Stimulated activated naive CD4-positive, alpha-beta T cell (primary cell): ENCODE results near the gene ARHGEF16.

ENCODE experiments used
- DNase-seq, 6 experiments: peaks; one replicate each; lab custom pipeline; 2025; lab: John Stamatoyannopoulos, UW

ARHGEF16 gene

GRCh38 chr1:3468236-3469103, 14.0 kb downstream of the ARHGEF16 start:
- DNase-seq = no peak

- no peak for DNase-seq
Observed at GRCh38 chr1:3469104-3469848, 14.8 kb downstream of the ARHGEF16 start.

DNA sequence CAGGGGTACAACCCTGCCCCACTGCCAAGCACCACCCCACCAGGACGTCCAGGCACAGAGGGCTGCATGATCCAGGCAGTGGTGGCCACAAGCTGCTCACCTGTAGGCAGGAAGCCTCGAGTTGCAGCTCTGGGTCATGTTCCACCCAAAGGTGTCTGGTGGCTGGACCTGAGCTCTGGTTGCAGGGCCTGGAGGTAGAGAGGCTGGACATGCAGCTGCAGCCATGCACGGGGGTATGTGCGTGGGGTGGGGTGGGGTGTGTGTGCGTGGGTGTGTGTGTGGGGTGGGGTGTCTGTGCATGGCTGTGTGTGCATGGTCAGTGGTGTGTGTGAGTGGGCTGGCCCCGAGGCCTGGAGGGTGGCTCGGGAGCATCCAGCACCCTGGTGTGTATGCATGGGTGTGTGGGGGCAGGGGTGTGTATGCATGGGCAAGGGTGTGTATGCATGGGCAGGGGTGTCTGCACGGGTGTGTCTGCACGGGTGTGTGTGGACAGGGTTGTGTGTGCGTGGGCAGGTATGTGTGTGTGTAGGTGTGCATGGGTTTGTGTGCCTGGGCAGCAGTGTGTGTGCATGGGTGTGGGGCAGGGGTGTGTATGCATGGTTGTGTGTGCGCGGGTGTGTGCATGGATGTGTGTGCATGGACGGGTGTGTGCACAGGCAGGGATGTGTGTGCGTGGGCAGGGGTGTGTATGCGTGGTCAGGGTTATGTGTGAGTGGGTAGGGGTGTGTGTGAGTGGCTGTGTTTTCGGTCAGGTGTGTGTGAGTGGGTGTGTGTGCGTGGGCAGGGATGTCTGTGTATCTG, 15.6 kb downstream of the ARHGEF16 start:
- no peak for DNase-seq

- DNase-seq = no peak
Observed at GRCh38 chr1:3470650-3471355, 16.3 kb downstream of the ARHGEF16 start.

DNA sequence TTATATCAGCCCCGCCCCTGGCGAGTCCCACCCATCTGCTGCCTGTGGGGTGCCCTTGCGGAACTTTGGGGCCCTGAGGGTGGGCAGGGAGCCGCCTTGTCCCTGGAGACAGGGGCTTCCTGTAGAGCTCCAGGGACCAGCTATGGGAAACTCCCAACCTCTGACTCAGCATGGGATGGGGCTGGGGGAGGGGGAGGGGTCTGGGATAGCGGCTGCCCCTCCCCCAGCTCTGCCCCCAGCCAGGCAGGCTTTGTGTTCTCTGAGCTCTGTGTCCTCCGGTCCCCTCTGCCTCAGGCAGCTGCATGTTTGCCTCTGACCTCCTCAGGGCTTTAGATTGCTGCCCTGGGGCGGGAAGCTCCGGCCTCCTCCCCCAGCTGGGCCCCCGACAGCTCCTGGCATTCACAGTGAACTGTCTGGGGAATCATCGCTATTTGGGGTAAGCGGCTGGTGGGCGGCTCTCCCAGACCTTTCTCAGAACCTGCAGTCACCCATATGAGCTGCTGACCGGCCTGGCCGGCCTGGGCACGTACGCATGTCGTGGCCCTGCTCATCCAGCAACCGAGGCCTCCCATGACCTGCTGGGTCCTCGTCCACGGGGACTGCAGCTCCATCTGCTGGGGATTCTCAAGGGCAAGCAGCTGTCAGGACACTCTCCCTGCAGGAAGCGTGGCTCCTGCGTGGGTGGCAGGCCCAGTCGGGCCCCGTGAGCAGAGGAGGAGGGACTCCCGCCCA, 17.1 kb downstream of the ARHGEF16 start:
- no peak for DNase-seq

DNA sequence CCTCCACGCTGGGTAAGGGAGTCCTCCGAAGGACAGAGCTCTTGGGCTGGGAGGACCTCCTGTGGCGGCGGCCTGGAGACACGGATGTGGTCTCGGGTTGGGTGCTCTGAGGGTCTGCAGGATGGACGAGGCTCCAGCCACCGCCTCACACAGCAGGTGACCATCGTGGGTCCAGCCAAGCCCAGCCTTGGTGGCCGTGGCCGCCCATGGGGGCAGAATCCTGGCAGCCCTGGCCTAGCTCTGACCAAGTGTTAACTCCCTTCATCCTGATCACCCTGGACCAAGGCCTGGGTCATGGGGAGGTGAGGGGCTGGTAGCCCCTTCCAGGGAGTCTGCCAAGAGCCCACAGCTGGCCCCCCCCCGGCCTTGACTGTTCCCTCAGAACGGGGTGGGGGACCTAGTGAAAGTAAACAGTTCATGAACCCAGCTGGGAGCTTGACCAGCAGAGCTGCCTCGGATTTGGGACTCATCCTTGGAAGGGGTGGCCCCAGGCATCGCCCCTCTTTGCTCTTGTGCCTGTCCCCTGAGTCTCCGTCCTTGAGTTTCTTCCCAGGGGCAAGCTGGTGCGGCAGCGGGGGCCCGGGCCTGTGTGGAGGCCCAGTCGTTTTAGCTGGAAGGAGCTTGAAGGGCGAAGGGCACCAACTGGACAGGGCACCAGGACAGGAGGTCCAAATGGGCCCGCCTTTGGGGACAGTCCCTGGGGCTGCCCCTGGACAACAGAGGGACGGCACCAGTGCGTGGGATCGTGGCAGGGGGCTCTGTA, 17.8 kb downstream of the ARHGEF16 start:
- no peak for DNase-seq

DNA sequence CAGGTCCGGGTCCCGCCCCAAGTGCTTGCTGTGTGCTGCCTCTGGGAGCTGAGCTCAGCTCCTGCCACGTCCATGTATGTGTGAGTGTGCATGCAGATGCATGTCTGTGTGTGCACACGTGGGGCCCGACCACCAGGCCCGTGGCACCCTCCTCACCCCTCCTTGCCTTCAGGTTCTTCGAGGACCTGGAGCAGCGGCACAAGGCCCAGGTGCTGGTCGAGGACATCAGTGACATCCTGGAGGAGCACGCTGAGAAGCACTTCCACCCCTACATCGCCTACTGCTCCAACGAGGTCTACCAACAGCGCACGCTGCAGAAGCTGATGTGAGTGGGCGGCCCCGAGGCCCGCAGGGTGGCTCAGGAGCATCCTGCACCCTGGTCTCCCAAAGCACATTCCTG, 18.4 kb downstream of the ARHGEF16 start:
- DNase-seq = no peak

DNA sequence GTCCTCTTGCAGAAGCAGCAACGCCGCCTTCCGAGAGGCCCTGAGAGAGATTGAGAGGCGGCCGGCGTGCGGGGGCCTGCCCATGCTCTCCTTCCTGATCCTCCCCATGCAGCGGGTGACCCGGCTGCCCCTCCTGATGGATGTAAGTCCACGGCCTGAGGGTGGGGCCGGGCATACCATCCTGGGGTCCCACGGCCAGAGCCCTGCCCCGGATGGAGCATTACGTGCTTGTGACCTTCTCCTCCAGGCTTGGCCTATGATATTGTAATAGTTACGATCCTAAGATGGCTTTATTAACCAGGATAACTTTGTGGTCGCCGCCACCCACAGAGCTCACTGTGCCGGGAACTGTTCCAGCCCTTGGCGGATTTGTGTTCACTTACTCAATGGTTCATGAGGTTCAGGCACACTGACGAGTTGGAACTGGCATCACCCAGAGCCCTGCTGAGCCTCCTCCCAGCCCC, 18.9 kb downstream of the ARHGEF16 start:
- DNase-seq = no peak

GRCh38 chr1:3474016-3474415, 19.6 kb downstream of the ARHGEF16 start:
- DNase-seq = no peak

DNA sequence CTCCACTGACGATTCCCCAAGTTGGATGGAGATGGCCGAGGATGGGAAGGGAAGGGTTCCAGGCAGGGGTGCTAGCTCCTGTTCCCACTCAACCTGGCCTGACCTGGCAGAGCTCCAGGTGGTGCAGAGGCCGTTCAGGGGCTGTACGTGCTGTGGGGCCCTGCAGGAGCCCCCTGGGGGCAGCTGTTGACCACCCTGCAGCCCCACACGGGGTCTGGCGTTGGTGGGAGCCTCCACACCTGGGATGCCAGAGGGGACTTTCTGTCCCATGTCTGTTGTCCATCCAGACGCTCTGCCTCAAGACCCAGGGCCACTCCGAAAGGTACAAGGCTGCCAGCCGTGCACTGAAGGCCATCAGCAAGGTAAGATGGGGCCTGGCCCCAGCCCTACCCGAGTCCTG, 20.0 kb downstream of the ARHGEF16 start:
- DNase-seq = no peak

GRCh38 chr1:3475839-3476573, 21.5 kb downstream of the ARHGEF16 start:
- no peak for DNase-seq

GRCh38 chr1:3476666-3477065, 22.2 kb downstream of the ARHGEF16 start:
- no peak for DNase-seq

GRCh38 chr1:3477241-3477995, 23.0 kb downstream of the ARHGEF16 start:
- no peak for DNase-seq

DNA sequence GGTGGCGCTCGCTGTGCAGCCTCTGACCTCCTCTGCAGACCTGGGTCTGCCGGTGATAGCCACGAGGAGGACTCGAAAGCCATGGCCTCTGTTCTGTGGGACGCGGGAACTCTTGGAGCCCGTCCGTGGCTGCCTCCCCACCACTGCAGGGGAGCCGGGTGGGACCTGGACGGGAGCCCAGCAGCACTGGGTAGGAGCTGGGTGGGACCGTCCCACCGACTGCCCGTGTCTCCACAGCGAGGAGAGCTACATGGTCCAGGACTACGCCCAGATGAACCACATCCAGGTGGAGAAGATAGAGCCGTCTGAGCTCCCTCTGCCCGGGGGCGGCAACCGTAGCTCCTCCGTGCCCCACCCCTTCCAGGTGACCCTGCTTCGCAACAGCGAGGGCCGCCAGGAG, 23.7 kb downstream of the ARHGEF16 start:
- no peak for DNase-seq

DNA sequence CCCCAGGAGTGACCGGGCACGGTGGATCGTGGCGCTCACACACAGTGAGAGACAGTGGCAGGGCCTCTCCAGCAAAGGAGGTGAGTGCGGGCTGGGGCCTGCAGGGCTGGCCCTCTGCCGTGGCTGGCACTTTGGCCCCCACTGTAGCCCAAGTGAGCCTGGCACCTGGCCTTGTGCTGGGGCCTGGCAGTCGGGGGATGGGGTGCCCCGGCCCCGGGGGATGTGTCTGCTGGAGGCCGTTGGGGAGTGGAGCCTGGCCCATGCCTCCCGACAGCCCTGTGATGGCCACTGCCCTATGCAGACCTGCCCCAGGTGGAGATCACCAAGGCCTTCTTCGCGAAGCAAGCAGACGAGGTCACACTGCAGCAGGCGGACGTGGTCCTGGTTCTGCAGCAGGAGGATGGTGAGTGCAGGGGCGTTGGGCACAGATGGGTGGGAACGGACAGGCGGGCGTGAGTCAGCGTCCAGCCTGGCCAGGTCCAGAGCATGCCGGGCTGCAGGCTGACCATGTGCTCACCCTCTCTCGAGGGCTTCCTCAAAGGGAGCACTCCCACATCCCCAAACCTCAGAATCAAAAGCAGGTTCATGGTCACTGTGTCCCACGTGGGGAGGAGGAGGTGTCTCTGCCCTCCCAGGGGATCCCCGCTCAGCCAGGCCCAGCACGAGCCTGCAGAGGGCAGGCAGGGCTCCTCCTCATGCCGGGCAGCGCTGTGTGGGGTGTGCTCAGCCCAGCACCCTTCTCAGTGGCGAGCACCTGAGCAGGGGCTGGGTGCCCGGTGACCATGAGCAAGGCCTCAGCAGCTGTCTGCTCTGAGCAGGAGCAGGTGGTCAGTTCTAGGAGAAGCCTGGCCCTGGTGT, 25.3 kb downstream of the ARHGEF16 start:
- DNase-seq = no peak

DNA sequence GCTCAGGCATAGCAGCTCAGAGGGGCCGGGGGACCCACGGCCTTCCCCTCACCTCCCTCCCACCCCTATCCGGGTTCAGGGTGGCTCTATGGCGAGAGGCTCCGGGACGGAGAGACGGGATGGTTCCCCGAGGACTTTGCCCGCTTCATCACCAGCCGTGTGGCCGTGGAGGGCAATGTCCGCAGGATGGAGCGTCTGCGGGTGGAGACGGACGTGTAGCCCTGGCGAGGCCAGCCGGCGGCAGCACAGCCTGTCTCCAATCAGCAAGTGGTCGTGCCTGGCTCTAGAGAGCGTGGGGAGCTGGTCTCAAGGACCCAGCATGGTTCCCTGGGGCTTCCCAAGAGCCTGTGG, 25.9 kb downstream of the ARHGEF16 start:
- DNase-seq = no peak

- no peak for DNase-seq
Observed at GRCh38 chr1:3481046-3481445, 26.6 kb downstream of the ARHGEF16 start.

GRCh38 chr1:3481836-3482375, 27.4 kb downstream of the ARHGEF16 start:
- DNase-seq = no peak
